ENCODE data around the gene ANKRD44. TPM values are rescaled to one million over a fixed set of nuclear protein-coding genes. Genes with fewer than 3 reads are reported as not detected.

ANKRD44 gene
- total RNA-seq, 1 donor = 29.2 TPM

GRCh38 chr2:197209246-197209645 lies 101.3 kb downstream of the ANKRD44 start:
- no peak for DNase-seq (ENCODE audit: low read depth)
- TF ChIP-seq CTCF (IDR thresholded peaks at IDR 0.05; ENCODE audit: insufficient read depth, low read length) = no peak
- H3K4me3 ChIP-seq (ENCODE audit: low read depth, low read length) = no peak overlapping the region

GRCh38 chr2:197208841-197209240 lies 101.7 kb downstream of the ANKRD44 start:
- DNase-seq (ENCODE audit: low read depth) = no peak
- no peak for TF ChIP-seq CTCF (IDR thresholded peaks at IDR 0.05; ENCODE audit: insufficient read depth, low read length)
- no peak overlapping the region for H3K4me3 ChIP-seq (ENCODE audit: low read depth, low read length)

GRCh38 chr2:197208024-197208423 lies 102.6 kb downstream of the ANKRD44 start:
- DNase-seq (ENCODE audit: low read depth) = no peak
- no peak overlapping the region for H3K4me3 ChIP-seq (ENCODE audit: low read depth, low read length)
- TF ChIP-seq CTCF (IDR thresholded peaks at IDR 0.05; ENCODE audit: insufficient read depth, low read length) = no peak

GRCh38 chr2:197207598-197207997 lies 103.0 kb downstream of the ANKRD44 start:
- TF ChIP-seq CTCF (IDR thresholded peaks at IDR 0.05; ENCODE audit: insufficient read depth, low read length) = no peak
- no peak overlapping the region for H3K4me3 ChIP-seq (ENCODE audit: low read depth, low read length)
- DNase-seq (ENCODE audit: low read depth) = no peak

- no peak for DNase-seq (ENCODE audit: low read depth)
- TF ChIP-seq CTCF (IDR thresholded peaks at IDR 0.05; ENCODE audit: insufficient read depth, low read length) = no peak
- H3K4me3 ChIP-seq (ENCODE audit: low read depth, low read length) = no peak overlapping the region
Measured at GRCh38 chr2:197207106-197207505, 103.5 kb downstream of the ANKRD44 start.

- DNase-seq (ENCODE audit: low read depth) = no peak
- TF ChIP-seq CTCF (IDR thresholded peaks at IDR 0.05; ENCODE audit: insufficient read depth, low read length) = no peak
- no peak overlapping the region for H3K4me3 ChIP-seq (ENCODE audit: low read depth, low read length)
Measured at GRCh38 chr2:197205585-197206215, 104.9 kb downstream of the ANKRD44 start.

Data from fibroblast of the aortic adventitia (primary cell).